Measurements from ENCODE around the gene TRPV6.

DNA sequence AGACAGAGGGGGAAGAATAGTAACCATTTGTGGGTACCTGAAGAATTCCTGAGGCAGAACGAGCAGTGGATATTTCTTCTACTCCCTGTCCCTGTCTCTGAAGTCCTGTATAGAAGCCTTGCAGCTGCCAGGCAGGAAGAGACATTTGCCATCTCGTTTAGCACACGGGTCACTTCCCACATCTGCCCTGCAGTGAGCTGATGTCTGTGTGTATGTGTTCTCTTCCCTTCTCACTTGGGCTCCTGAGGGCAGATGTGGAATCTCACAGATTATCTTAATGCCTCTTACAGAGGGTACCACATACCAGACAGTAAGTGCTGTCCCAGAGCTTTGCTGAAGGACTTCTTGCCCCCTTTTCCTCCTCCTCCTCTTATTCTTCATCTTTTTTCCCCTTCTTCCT lies 14.1 kb upstream of the TRPV6 start:
- TF ChIP-seq, protein P1, sequence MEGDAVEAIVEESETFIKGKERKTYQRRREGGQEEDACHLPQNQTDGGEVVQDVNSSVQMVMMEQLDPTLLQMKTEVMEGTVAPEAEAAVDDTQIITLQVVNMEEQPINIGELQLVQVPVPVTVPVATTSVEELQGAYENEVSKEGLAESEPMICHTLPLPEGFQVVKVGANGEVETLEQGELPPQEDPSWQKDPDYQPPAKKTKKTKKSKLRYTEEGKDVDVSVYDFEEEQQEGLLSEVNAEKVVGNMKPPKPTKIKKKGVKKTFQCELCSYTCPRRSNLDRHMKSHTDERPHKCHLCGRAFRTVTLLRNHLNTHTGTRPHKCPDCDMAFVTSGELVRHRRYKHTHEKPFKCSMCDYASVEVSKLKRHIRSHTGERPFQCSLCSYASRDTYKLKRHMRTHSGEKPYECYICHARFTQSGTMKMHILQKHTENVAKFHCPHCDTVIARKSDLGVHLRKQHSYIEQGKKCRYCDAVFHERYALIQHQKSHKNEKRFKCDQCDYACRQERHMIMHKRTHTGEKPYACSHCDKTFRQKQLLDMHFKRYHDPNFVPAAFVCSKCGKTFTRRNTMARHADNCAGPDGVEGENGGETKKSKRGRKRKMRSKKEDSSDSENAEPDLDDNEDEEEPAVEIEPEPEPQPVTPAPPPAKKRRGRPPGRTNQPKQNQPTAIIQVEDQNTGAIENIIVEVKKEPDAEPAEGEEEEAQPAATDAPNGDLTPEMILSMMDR (IDR thresholded peaks at IDR 0.05) = no peak
- TF ChIP-seq POLR2A (IDR thresholded peaks at IDR 0.05) = no peak

All from ovary (tissue), 3 donors.